ENCODE results near the gene CDK5. TPM values are rescaled to one million over a fixed set of nuclear protein-coding genes. Genes with fewer than 3 reads are reported as not detected.

The CDK5 gene
- total RNA-seq, 4 donors from 2014 or later: 3.8 to 12.9 (median 8.6) TPM

DNA sequence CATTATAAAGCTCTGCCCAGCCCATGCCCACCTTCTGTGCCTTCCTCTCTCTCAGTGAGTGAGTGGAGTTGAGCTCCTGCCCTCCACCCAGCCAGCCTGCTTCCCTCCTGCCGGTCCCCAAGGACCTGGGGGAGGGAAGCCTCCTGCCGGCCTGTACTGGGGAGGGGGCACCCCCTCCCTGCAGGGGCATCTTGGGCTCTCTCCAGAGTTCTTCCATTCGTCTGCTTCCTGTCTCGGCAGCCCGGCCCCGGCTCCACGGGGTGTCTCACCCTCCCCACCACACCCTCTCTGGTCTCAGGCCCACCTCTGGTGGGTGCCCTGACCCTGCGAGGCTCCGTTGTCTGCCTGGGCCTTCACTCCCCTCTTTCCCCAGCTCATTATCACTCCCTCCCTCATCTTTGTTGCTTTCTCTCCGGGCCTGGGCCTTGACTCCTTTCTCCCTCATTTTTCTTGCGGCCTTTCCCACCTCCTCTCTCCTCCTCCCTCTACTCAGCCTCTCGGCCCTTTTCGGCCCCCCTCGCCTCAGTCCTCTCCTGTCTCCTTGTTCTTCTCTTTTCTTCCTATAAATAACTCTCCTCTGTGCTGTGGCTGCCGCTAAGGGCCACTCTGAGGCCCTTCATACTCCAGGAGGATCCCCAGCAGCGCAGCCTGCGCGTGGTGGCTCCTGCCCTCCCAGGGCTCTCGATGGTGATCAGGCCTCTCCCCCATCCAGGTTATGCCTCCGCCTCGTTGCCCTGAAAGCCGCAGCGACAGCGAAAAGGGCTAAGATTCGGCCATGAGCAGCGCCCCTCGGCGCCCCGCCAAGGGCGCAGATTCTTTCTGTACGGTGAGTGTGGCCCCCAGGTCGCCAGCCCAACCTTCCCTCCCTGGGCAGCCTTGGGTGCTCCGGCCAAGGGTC, 3.8 kb upstream of the CDK5 start:
- no peaks in the 10 kb centered on the region for H3K27me3 ChIP-seq
- H3K9me3 ChIP-seq: no peaks in the 10 kb centered on the region
- WGBS, 2 donors: 62 to 63% methylated on average over 20 to 23 of the region's 33 CpGs
- peak overlapping the region in 3 of 4 donors; percentile 96 to 99 (median 97) for H3K27ac ChIP-seq
- intact Hi-C loops (cut with DNase I): no loop called here
- peak overlapping the region in 2 of 4 donors; percentile 76 to 87 for H3K4me3 ChIP-seq
- no peak for DNase-seq
- no peak for TF ChIP-seq POLR2A (IDR thresholded peaks at IDR 0.05)
- TF ChIP-seq, protein P1, sequence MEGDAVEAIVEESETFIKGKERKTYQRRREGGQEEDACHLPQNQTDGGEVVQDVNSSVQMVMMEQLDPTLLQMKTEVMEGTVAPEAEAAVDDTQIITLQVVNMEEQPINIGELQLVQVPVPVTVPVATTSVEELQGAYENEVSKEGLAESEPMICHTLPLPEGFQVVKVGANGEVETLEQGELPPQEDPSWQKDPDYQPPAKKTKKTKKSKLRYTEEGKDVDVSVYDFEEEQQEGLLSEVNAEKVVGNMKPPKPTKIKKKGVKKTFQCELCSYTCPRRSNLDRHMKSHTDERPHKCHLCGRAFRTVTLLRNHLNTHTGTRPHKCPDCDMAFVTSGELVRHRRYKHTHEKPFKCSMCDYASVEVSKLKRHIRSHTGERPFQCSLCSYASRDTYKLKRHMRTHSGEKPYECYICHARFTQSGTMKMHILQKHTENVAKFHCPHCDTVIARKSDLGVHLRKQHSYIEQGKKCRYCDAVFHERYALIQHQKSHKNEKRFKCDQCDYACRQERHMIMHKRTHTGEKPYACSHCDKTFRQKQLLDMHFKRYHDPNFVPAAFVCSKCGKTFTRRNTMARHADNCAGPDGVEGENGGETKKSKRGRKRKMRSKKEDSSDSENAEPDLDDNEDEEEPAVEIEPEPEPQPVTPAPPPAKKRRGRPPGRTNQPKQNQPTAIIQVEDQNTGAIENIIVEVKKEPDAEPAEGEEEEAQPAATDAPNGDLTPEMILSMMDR (IDR thresholded peaks at IDR 0.05): no peak
- peaks cover 10 to 45% (median 25%) of the 10 kb centered on the region in 3 donors for H3K36me3 ChIP-seq
- H3K4me1 ChIP-seq: peaks cover 42 to 66% (median 58%) of the 10 kb centered on the region in 3 donors

GRCh38 chr7:151060416-151061212, 2.9 kb upstream of the CDK5 start:
- TF ChIP-seq, protein P1 (IDR thresholded peaks at IDR 0.05): no peak
- no peak for TF ChIP-seq POLR2A (IDR thresholded peaks at IDR 0.05)
- intact Hi-C loops (cut with DNase I): no loop called here
- Histone ChIP-seq H3K27ac (peak overlapping the region; percentile 85 to 99 (median 96)), H3K4me3 (peak overlapping the region; percentile 56 to 87 (median 82)), H3K27me3 (no peaks in the 10 kb centered on the region), H3K36me3 (peaks cover 10 to 37% (median 18%) of the 10 kb centered on the region in 3 donors), H3K9me3 (no peaks in the 10 kb centered on the region), H3K4me1 (peaks cover 42 to 68% (median 60%) of the 10 kb centered on the region in 3 donors)
- DNase-seq: no peak
- 14 to 18% methylated on average over 3 to 7 of the region's 21 CpGs for WGBS, 2 donors

- no peak for DNase-seq
- TF ChIP-seq POLR2A (IDR thresholded peaks at IDR 0.05): no peak
- TF ChIP-seq, protein P1 (IDR thresholded peaks at IDR 0.05): no peak
- Histone ChIP-seq H3K27ac (peak overlapping the region; percentile 85 to 99 (median 96)), H3K36me3 (peaks cover 8 to 31% (median 12%) of the 10 kb centered on the region in 3 donors), H3K4me3 (peak overlapping the region; percentile 56 to 87 (median 82)), H3K4me1 (peaks cover 42 to 68% (median 60%) of the 10 kb centered on the region in 3 donors), H3K9me3 (no peaks in the 10 kb centered on the region), H3K27me3 (no peaks in the 10 kb centered on the region)
- 0 to 1% methylated on average over 9 to 10 of the region's 17 CpGs for WGBS, 2 donors
- intact Hi-C loops (cut with DNase I): no loop called here
Measured at GRCh38 chr7:151060113-151060415, 2.4 kb upstream of the CDK5 start.

GRCh38 chr7:151059367-151060112, 1.8 kb upstream of the CDK5 start, which contains the start of gene SLC4A2:
TSS of gene SLC4A2 (plus strand) at chr7:151059589. CDS start at chr7:151061988, 2,399 bp downstream.
- Histone ChIP-seq H3K27ac (peak within 1 kb of the TSS; percentile 85 to 99 (median 96)), H3K4me1 (peaks cover 42 to 68% (median 60%) of the 10 kb centered on the region in 3 donors), H3K36me3 (peaks cover 2 to 28% (median 7%) of the 10 kb centered on the region in 3 donors), H3K27me3 (no peaks in the 10 kb centered on the region), H3K4me3 (peak within 1 kb of the TSS; percentile 56 to 87 (median 82)), H3K9me3 (no peaks in the 10 kb centered on the region)
- DNase-seq: peak; percentile 46
- intact Hi-C loops (cut with DNase I): no loop called here
- peak in 2 of 4 donors; percentile 33 to 66 for TF ChIP-seq POLR2A (IDR thresholded peaks at IDR 0.05)
- TF ChIP-seq, protein P1 (IDR thresholded peaks at IDR 0.05): peak in 5 of 6 experiments; percentile 24 to 39 (median 34)
- WGBS, 2 donors: 0% methylated on average over 13 to 24 of the region's 75 CpGs

Data from esophagus squamous epithelium (tissue), 5 donors.